ENCODE data around the gene BACH2. TPM values are rescaled to one million over a fixed set of nuclear protein-coding genes. Genes with fewer than 3 reads are reported as not detected.

The BACH2 gene
- total and polyA plus RNA-seq, 2 of the 8 experiments (the other 6 are each of a cell fraction or from before 2014, with no cell fraction given), result 1.9 to 5.9 TPM

GRCh38 chr6:90097356-90097755, 199.3 kb downstream of the BACH2 start (continued):
- TF ChIP-seq POLR2AphosphoS5 (IDR thresholded peaks at IDR 0.05; ENCODE audit: low read depth, low read length) (no peak), PHF8 (conservative IDR thresholded peaks at IDR 0.05; ENCODE audit: low read depth, low read length) (no peak), SRF (IDR thresholded peaks at IDR 0.05; ENCODE audit: low read depth, low read length) (no peak), USF2 (IDR thresholded peaks at IDR 0.05; ENCODE audit: low read length) (no peak)
